ENCODE data around the gene EXOG. TPM values are rescaled to one million over a fixed set of nuclear protein-coding genes. Genes with fewer than 3 reads are reported as not detected.
"Not testable (repeated sequence)": the region's sequence is repeated elsewhere in the genome, so short reads cannot be mapped to it uniquely, and the experiment has no call there.

The EXOG gene
- total RNA-seq, 4 donors from 2014 or later: 1.4 to 3.9 (median 2.3) TPM

DNA sequence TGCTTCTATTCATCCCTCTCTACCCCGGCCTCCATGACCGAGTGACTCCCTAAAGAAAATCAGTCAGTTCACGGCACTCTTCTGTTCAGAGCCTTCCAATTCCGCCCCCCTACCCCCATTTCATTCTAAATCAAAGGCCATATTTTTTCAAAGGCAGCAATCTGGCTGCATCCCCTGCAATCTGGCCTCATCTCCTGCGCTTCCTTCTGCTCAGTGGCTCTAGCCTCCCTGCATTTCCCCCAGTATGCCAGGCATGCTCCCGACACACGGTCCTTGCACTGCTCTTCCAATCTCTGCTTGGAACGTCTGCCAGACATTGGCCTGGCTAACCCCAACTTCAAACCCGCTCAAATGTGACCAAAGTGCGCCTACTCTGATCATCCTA is 67.7 kb downstream of the EXOG start:
- TF ChIP-seq POLR2A (IDR thresholded peaks at IDR 0.05) (no peak), EP300 (IDR thresholded peaks at IDR 0.05) (no peak)
- Histone ChIP-seq H3K4me1 (no peaks in the 10 kb centered on the region), H3K27me3 (no peaks in the 10 kb centered on the region), H3K27ac (no peak overlapping the region), H3K4me3 (no peak overlapping the region), H3K9me3 (no peaks in the 10 kb centered on the region), H3K36me3 (no peaks in the 10 kb centered on the region)
- DNase-seq (ENCODE audit: low spot score in 2 of 2): peak in 1 of 2 donors; percentile 17
- WGBS: 87% methylated on average over 10 of the region's 10 CpGs

DNA sequence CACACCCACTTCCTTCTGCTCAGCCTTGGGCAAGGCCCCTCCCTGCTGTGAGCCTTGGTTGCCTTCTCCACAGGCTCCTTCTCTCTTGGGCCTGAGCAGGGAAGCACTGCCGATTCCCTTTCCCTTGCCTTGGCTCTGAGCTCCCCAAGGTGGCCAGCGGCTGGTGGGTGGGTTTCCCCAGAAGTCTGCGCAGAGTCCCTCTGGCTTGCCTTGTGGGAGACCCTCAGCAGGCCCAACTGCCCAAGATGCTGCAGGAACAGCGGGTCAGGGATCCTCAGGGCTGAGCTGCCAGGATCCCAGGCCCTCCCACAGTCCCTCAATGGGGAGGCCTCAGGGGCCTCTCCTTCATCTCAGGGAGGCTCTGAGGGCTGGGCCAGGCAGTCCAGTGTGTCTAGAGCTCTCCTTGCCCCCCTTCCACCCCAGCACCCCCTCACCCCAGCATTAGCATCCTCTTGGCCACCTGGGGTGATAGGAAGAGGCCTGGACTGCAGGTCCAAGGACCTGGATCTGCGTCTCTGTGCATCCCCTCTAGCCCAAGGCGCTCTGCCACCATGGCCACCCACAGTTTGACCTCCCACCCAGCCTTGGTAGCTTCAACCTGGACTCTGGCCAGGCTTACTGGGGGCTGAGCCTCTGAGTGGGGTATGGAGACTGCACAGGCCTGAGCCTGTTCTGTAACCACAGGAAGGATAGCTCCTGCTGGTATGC is 68.6 kb downstream of the EXOG start:
- no peaks in the 10 kb centered on the region for H3K36me3 ChIP-seq
- H3K9me3 ChIP-seq: no peaks in the 10 kb centered on the region
- DNase-seq (ENCODE audit: low spot score in 2 of 2): peak; percentile 40 to 72
- H3K4me3 ChIP-seq: no peak overlapping the region
- no peaks in the 10 kb centered on the region for H3K4me1 ChIP-seq
- no peaks in the 10 kb centered on the region for H3K27me3 ChIP-seq
- WGBS: 86% methylated on average over 5 of the region's 6 CpGs
- TF ChIP-seq EP300 (IDR thresholded peaks at IDR 0.05) (no peak), POLR2A (IDR thresholded peaks at IDR 0.05) (no peak), POLR2AphosphoS5 (IDR thresholded peaks at IDR 0.05) (no peak)
- TF ChIP-seq, protein P1, sequence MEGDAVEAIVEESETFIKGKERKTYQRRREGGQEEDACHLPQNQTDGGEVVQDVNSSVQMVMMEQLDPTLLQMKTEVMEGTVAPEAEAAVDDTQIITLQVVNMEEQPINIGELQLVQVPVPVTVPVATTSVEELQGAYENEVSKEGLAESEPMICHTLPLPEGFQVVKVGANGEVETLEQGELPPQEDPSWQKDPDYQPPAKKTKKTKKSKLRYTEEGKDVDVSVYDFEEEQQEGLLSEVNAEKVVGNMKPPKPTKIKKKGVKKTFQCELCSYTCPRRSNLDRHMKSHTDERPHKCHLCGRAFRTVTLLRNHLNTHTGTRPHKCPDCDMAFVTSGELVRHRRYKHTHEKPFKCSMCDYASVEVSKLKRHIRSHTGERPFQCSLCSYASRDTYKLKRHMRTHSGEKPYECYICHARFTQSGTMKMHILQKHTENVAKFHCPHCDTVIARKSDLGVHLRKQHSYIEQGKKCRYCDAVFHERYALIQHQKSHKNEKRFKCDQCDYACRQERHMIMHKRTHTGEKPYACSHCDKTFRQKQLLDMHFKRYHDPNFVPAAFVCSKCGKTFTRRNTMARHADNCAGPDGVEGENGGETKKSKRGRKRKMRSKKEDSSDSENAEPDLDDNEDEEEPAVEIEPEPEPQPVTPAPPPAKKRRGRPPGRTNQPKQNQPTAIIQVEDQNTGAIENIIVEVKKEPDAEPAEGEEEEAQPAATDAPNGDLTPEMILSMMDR (IDR thresholded peaks at IDR 0.05): no peak
- H3K27ac ChIP-seq: no peak overlapping the region

DNA sequence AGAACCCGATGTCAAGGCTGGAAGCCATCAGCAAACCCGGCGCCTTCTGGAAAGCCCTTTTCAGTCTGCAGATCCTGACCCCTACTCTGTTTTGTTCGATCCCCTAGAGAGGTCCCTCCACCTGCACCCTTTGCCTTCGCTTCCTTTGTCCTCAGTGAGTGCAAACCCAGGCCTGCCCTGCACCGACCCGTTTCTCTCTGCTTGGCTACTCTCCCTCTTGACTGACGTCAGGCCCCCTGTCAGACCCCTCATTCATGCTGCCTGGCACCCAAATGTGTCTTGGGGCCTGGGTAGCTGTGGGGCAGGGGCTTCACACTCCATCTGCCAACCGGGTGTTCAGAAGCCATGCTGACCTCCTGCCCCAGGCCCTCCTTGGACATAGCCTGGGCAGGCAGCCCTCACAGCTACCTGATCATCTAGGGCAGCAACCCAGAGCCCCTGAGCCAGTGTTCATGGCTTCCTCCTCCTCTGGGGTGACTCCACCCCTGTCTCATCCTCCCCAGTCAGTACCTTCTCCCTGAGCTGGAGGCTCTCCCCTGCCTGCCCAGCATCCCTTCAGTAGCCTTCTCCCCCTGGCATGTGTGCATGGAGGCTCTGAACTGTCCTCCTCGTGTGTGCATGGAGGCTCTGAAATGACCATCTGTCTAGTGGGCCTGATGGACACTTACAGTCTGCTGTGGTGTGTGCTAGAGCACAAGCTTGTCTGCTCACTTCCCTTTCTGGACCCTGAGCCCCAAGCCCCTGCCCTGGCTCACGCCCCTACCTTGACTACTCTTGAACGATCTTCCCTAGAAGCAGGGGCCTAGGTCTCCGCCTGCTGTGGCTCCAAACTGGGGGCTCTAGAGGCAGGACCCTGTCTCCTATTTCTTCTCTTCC is 69.4 kb downstream of the EXOG start:
- Histone ChIP-seq H3K4me1 (no peaks in the 10 kb centered on the region), H3K36me3 (no peaks in the 10 kb centered on the region), H3K27ac (no peak overlapping the region), H3K27me3 (no peaks in the 10 kb centered on the region), H3K4me3 (no peak overlapping the region), H3K9me3 (no peaks in the 10 kb centered on the region)
- peak in 1 of 2 donors; percentile 33 for DNase-seq (ENCODE audit: low spot score in 2 of 2)
- TF ChIP-seq POLR2AphosphoS5 (IDR thresholded peaks at IDR 0.05): no peak
- TF ChIP-seq POLR2A (IDR thresholded peaks at IDR 0.05): no peak
- no peak for TF ChIP-seq EP300 (IDR thresholded peaks at IDR 0.05)
- TF ChIP-seq, protein P1 (IDR thresholded peaks at IDR 0.05): no peak
- WGBS: 91% methylated on average over 13 of the region's 13 CpGs

DNA sequence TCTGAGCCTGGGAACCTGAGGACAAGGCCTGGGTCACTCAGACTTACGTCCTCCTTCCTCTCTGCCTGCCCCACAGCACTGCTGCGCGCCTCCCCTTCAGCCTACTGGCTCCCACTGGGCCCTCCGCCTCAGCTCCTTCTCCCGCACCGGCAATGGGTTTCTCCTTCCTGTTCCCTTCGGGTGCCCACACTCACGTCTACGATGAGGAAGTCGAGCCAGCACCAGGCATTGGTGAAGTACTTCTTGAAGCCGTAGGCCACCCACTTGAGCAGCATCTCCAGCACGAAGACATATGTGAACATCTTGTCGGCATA is 70.0 kb downstream of the EXOG start:
- DNase-seq (ENCODE audit: low spot score in 2 of 2): peak; percentile 43 to 79

DNA sequence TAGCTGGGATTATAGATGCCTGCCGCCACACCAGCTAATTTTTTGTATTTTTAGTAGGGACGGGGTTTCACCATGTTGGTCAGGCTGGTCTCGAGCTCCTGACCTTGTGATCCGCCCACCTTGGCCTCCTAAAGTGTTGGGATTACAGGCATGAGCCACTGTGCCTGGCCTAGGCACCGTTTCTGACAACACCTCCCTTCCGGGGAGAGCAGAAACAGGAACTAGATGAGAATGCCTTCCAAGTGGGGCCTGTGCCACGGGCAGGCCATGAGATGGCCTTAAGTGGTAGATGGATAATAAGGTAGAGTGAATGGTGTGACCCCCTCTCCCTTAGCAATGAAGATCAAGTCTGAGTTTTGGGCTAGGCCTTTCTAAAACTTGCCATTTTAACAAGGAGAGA is 70.7 kb downstream of the EXOG start:
- not testable (repeated sequence) for H3K4me3 ChIP-seq, H3K27me3 ChIP-seq, H3K4me1 ChIP-seq, H3K36me3 ChIP-seq, H3K9me3 ChIP-seq, H3K27ac ChIP-seq
- WGBS: 71% methylated on average over 7 of the region's 7 CpGs
- DNase-seq (ENCODE audit: low spot score in 2 of 2): peak in 1 of 2 donors; percentile 24

More for the DNA sequence above, 70.0 kb downstream of the EXOG start:
- H3K27me3 ChIP-seq: no peaks in the 10 kb centered on the region
- no peaks in the 10 kb centered on the region for H3K36me3 ChIP-seq
- WGBS: 84% methylated on average over 13 of the region's 13 CpGs
- TF ChIP-seq EP300 (IDR thresholded peaks at IDR 0.05) (no peak), POLR2A (IDR thresholded peaks at IDR 0.05) (no peak), POLR2AphosphoS5 (IDR thresholded peaks at IDR 0.05) (no peak)
- TF ChIP-seq, protein P1 (IDR thresholded peaks at IDR 0.05): no peak
- no peaks in the 10 kb centered on the region for H3K4me1 ChIP-seq
- no peak overlapping the region for H3K27ac ChIP-seq
- H3K4me3 ChIP-seq: no peak overlapping the region
- no peaks in the 10 kb centered on the region for H3K9me3 ChIP-seq

DNA sequence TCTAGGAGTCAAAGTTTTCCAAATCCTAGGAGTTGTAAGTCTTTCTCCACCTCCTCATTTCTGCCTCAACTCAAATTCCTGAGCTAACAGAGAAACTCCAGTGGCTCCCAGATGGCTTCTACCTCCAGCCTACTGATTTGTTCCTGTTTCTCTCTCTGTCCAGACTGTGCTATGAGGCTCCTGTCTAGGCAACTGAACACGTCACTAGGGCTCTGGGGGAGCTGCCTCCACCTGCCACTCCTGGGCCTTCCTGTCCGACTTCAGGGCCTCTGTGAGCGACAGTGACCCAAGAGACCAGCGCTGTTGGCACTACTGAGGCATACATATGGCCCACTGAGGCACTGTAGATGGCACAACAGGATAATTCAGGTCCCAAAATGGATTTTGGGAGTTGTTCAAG is 71.4 kb downstream of the EXOG start:
- WGBS: 90% methylated on average over 4 of the region's 4 CpGs
- H3K9me3 ChIP-seq: no peaks in the 10 kb centered on the region

More for the DNA sequence above, 71.4 kb downstream of the EXOG start:
- Histone ChIP-seq H3K36me3 (no peaks in the 10 kb centered on the region), H3K4me3 (no peak overlapping the region), H3K27me3 (no peaks in the 10 kb centered on the region), H3K27ac (no peak overlapping the region), H3K4me1 (no peaks in the 10 kb centered on the region)
- DNase-seq (ENCODE audit: low spot score in 2 of 2): peak in 1 of 2 donors; percentile 21
- TF ChIP-seq POLR2AphosphoS5 (IDR thresholded peaks at IDR 0.05) (no peak), EP300 (IDR thresholded peaks at IDR 0.05) (no peak), POLR2A (IDR thresholded peaks at IDR 0.05) (no peak)
- TF ChIP-seq, protein P1 (IDR thresholded peaks at IDR 0.05): no peak

Data from suprapubic skin (tissue), 4 donors.